GM12878 (cell line): Measurements from ENCODE around the gene PEX16.

Experiments
- BMI1 ChIP-seq: fragments of 450-650 bp; IDR thresholded peaks from 2 replicates; pipeline ENCODE4 v1.6.1; 2016; ENCODE audit warnings: mild to moderate bottlenecking, moderate library complexity, borderline replicate concordance
- E4F1 ChIP-seq: fragments of 450-650 bp; IDR thresholded peaks from 2 replicates; pipeline ENCODE4 v1.6.1; 2018; ENCODE audit warnings: borderline replicate concordance, mild to moderate bottlenecking; ENCODE audit not compliant: partially characterized antibody
- FOS ChIP-seq: IDR thresholded peaks from 3 replicates; pipeline ENCODE4 v1.6.1; 2011; ENCODE audit warnings: borderline replicate concordance; ENCODE audit not compliant: insufficient read length; ENCODE audit errors: extremely low read depth
- POLR2A ChIP-seq: IDR thresholded peaks from 2 replicates; pipeline ENCODE4 v1.6.1; 2011; ENCODE audit warnings: low read depth, mild to moderate bottlenecking, low read length
- TBL1XR1 ChIP-seq: IDR thresholded peaks from 2 replicates; pipeline ENCODE4 v1.6.1; 2012; ENCODE audit warnings: low read depth, low read length, improper control_type of control experiment
- ZNF207 ChIP-seq: fragments of 450-650 bp; IDR thresholded peaks from 2 replicates; pipeline ENCODE4 v1.6.1; 2014; ENCODE audit warnings: antibody characterized with exemption, mild to moderate bottlenecking, borderline replicate concordance
- ZZZ3 ChIP-seq: IDR thresholded peaks from 2 replicates; pipeline ENCODE4 v1.6.1; 2011; ENCODE audit warnings: low read depth; ENCODE audit not compliant: control insufficient read depth, insufficient read length
- TF ChIP-seq, protein P1 (sequence below): fragments of 450-650 bp; IDR thresholded peaks from 2 replicates; pipeline ENCODE4 v1.6.1; 2016; ENCODE audit warnings: mild to moderate bottlenecking, moderate library complexity, borderline replicate concordance
- TF ChIP-seq, protein P2 (sequence below), 3 experiments: IDR thresholded peaks in 2 of 3; conservative IDR thresholded peaks in 1 of 3; 2 replicates each; pipeline ENCODE4 v1.5.1; 2011; ENCODE audit warnings: low read depth in 3 of 3, low read length in 3 of 3, mild to moderate bottlenecking in 3 of 3, control low read depth in 2 of 3, moderate library complexity in 2 of 3, inconsistent platforms in 1 of 3, mixed read lengths in 1 of 3; ENCODE audit not compliant: control insufficient read depth in 2 of 3, insufficient read depth in 1 of 3; ENCODE audit errors: extremely low read depth in 1 of 3

DNA sequence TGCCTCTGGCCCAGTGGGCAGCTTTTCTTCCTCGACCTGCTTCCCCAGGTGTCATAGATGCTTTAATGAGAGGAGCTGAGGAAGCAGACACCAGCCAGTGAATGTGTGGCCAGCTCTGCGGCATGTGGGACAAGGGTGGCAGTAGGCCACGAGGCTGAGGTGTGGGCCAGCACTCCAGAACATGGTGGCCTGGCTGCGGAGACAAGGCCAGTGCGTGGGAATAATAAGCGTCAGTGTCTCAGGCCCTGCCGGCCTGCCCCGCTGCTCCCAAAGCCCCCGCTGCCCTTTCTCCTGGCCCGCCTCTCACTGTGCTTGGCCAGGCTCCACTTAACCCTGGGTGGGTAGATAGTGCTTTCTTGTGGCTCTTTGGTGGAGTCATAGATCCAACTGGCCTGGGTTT lies 30.1 kb downstream of the PEX16 start:
- TF ChIP-seq, protein P1, sequence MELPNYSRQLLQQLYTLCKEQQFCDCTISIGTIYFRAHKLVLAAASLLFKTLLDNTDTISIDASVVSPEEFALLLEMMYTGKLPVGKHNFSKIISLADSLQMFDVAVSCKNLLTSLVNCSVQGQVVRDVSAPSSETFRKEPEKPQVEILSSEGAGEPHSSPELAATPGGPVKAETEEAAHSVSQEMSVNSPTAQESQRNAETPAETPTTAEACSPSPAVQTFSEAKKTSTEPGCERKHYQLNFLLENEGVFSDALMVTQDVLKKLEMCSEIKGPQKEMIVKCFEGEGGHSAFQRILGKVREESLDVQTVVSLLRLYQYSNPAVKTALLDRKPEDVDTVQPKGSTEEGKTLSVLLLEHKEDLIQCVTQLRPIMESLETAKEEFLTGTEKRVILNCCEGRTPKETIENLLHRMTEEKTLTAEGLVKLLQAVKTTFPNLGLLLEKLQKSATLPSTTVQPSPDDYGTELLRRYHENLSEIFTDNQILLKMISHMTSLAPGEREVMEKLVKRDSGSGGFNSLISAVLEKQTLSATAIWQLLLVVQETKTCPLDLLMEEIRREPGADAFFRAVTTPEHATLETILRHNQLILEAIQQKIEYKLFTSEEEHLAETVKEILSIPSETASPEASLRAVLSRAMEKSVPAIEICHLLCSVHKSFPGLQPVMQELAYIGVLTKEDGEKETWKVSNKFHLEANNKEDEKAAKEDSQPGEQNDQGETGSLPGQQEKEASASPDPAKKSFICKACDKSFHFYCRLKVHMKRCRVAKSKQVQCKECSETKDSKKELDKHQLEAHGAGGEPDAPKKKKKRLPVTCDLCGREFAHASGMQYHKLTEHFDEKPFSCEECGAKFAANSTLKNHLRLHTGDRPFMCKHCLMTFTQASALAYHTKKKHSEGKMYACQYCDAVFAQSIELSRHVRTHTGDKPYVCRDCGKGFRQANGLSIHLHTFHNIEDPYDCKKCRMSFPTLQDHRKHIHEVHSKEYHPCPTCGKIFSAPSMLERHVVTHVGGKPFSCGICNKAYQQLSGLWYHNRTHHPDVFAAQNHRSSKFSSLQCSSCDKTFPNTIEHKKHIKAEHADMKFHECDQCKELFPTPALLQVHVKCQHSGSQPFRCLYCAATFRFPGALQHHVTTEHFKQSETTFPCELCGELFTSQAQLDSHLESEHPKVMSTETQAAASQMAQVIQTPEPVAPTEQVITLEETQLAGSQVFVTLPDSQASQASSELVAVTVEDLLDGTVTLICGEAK, result no peak
- no peak for TF ChIP-seq TBL1XR1
- TF ChIP-seq BMI1, result no peak
- TF ChIP-seq, protein P2, sequence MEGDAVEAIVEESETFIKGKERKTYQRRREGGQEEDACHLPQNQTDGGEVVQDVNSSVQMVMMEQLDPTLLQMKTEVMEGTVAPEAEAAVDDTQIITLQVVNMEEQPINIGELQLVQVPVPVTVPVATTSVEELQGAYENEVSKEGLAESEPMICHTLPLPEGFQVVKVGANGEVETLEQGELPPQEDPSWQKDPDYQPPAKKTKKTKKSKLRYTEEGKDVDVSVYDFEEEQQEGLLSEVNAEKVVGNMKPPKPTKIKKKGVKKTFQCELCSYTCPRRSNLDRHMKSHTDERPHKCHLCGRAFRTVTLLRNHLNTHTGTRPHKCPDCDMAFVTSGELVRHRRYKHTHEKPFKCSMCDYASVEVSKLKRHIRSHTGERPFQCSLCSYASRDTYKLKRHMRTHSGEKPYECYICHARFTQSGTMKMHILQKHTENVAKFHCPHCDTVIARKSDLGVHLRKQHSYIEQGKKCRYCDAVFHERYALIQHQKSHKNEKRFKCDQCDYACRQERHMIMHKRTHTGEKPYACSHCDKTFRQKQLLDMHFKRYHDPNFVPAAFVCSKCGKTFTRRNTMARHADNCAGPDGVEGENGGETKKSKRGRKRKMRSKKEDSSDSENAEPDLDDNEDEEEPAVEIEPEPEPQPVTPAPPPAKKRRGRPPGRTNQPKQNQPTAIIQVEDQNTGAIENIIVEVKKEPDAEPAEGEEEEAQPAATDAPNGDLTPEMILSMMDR (IDR thresholded peaks at IDR 0.05 in 2 of 3, conservative IDR thresholded peaks at IDR 0.05 in 1 of 3; ENCODE audit: control insufficient read depth in 2 of 3, extremely low read depth in 1 of 3, insufficient read depth in 1 of 3, low read depth in 3 of 3, low read length in 3 of 3), result no peak
- TF ChIP-seq ZNF207, result no peak
- TF ChIP-seq ZZZ3, result no peak
- TF ChIP-seq E4F1, result no peak
- TF ChIP-seq FOS, result no peak
- TF ChIP-seq POLR2A, result no peak
